Femur (tissue), 1 donor: ENCODE results near the gene GPC4.
A peak's percentile ranks its signal among the peaks of the same experiment; 100 is the strongest.

Experiments
- DNase-seq: peaks from one replicate; pipeline ENCODE4 v3.0.0-alpha.2; 2017

GPC4 gene

GRCh38 chrX:133410550-133410949, 4.7 kb downstream of the GPC4 start:
- no peak for DNase-seq

DNA sequence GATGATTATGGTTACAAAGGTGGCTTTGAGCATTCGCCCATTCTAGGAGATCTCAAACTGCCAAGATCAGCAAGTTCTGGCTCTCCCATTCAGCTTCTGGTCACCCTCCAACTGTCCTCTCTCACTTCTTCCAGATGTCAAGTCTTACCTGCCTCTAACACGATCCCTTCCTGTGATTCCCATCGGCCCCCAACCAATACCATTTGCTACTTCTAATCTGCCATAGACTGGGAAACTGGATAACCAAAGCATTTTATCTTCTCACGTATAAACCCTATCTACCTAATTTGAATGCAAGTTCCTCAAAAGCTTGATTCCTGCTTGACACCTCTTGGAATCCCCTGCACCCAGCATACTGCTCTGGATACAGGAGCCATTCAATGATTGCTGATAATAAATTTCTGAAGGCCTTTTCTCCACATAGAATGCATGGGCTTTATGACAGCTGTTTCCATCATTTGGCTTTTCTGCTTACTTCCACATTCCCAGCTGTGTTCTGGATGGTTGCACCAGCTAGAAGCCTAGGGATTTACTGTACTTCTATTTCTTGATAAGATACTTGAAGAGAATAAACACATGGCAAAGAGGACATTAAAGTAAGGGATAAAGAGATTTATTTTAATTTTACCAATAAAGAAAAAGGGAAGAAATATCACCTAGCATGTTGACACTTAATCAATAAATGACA, 9.6 kb downstream of the GPC4 start:
- no peak for DNase-seq

- no peak for DNase-seq
Observed at GRCh38 chrX:133403984-133404383, 11.3 kb downstream of the GPC4 start.

- no peak for DNase-seq
Observed at GRCh38 chrX:133402830-133403625, 12.3 kb downstream of the GPC4 start.

DNA sequence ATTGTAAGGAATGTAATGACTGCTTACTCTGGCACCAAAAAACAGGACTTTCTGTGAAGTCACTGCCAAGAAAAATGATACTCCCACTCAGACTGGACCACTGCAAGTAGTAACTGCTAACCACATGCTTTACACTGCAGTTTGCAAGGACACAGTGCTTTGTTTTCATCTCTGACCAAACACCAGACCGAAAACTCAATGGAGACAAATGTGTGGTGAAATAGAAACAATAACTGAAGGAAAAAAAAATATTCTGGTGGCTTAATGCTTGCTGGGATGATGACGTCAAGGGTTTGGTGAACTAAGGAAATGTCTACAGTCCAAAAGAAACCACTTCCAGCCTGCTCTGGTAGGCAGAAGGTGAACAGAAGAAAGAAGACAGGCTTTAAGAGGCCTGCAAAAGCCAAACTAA, 13.2 kb downstream of the GPC4 start:
- no peak for DNase-seq

DNA sequence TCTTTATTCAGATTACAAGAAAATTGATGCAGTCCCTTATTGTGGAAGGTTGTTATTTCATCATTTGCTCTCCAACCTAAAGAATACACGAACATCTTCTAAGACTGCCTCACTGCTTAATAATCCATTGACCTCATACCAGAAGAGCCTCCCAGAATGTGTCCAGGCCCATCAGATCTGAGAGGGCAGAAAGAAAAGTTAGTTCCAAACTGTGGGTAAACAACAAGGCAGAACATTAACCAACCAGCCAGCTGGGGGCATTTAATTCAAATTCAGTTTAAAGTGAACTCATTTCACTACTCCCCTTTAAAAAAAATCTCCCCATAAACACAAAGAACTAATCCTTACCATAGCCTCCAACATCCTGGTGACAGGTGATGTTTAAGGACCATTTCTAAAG, 13.8 kb downstream of the GPC4 start:
- DNase-seq = no peak

DNA sequence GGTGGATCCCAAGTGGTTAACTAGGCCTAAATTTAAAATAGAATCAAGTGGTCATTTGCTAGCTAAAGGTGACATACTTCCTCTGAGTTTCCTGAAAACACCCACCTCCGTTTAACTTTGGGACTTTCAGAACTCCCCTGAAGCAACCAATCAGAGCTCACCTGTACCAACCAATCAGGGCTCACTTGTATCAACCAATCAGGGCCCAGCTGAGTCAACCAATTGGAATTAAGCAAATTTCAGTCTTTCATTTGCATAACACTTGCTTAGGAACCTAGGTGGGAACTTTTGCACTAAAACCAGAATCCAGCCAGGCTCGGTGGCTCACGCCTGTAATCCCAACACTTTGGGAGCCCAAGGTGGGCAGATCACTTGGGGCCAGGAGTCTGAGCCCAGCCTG, 15.9 kb downstream of the GPC4 start:
- no peak for DNase-seq

- no peak for DNase-seq
Observed at GRCh38 chrX:133394765-133395164, 20.5 kb downstream of the GPC4 start.

DNA sequence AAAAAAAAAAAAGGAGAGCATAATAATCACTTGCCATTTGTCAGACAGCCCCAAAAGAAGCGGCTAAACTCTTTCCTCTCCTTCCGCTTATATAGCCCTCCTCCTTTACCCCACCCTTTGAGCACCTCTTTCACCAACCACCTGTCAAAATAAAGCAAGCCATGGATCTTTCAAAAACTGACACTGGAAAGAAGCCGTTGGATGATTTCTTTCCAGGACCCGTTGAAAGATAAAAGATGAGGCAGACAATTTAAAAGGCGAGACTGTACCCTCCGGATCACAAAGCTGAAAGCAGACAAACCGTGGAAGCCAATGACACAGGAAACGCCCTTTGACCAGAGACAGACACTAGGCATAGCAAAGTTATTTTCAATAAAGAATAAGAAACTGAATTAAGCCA, 22.6 kb downstream of the GPC4 start:
- DNase-seq = no peak

GRCh38 chrX:133391111-133391510, 24.2 kb downstream of the GPC4 start:
- DNase-seq = no peak

DNA sequence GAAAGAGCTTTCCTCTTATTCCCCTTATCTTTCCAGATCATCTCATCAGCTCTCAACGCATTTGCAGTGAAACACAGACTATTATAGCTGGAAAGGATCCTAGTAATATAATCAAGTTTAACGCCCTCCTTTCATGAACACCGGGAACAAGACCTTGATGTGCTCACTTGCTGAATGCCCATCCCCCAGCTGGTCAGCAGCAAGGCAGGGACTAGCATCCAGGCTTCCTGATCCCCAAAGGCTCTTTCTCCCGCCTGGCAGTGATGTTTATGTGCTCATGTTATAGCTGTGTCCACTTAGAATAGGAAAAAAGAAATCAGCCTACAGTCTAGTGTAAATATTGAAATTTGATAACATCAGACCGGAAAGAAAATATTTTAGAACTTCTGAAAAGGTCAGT, 24.6 kb downstream of the GPC4 start:
- DNase-seq = no peak

DNA sequence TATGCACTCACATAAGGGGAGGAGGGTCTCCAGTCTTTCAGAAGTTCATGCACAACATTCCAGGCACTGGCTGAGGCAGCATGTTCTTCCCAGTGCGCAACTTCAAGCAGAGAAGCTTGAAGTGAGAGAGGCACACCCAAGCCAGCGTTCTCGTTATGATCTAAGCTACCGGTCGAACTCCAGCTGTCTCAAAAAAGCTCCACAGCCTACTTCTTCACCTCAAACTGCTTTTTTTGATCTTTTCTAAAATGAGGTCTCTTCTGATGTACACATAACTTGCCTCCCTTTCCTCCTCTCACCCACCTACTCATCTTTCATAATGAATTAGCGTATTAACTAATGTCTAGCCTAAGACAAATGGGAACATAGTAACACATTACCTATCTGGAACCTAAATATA, 25.3 kb downstream of the GPC4 start:
- no peak for DNase-seq

- DNase-seq = no peak
Observed at GRCh38 chrX:133384454-133384853, 30.8 kb downstream of the GPC4 start.

DNA sequence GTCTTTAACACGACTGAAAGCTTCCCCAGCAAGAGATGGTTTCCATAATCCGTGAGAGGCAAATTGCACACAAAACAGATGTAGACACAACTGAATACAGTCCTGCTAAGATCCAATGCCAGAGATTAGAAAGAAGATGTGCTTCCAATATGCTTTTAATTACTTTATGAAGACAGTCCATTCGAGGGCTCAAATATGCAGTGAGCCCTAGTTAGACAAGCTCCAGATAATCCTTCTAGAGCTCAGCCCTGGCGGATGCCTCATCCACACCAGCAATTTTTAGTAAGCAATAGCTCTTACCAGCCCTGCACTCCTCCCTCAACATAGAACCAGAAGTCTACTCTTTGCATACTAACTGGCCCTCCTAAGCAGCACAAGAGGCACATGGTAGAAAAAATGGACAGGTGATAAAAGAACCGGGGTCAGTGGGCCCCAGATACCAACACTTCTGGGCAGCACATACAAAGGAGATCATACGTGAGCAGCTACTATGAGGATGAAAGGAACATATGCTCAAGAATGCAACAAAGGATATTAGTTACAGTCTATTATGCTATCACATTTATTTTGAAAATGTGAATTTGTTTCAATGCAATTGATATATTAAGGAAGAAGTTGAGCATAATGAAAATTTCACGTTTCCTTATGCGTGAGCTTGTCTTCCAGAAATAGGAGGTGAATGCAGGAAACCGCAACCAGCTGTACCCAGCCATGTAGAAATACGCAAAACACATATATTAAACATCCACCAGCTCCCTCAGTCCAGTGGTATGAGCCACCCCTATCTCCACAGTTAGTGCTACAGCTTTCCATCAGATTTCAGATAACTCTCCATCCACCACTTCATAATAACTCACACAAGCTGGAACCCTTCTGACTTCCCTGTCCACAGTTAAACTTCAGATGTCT, 34.3 kb downstream of the GPC4 start:
- DNase-seq = no peak

GRCh38 chrX:133376422-133376821, 38.9 kb downstream of the GPC4 start:
- no peak for DNase-seq

- peak; percentile 30 for DNase-seq
Observed at GRCh38 chrX:133375615-133376340, 39.5 kb downstream of the GPC4 start.

GRCh38 chrX:133374874-133375387, 40.4 kb downstream of the GPC4 start:
- DNase-seq = no peak

GRCh38 chrX:133373386-133374079, 41.8 kb downstream of the GPC4 start:
- DNase-seq = no peak

DNA sequence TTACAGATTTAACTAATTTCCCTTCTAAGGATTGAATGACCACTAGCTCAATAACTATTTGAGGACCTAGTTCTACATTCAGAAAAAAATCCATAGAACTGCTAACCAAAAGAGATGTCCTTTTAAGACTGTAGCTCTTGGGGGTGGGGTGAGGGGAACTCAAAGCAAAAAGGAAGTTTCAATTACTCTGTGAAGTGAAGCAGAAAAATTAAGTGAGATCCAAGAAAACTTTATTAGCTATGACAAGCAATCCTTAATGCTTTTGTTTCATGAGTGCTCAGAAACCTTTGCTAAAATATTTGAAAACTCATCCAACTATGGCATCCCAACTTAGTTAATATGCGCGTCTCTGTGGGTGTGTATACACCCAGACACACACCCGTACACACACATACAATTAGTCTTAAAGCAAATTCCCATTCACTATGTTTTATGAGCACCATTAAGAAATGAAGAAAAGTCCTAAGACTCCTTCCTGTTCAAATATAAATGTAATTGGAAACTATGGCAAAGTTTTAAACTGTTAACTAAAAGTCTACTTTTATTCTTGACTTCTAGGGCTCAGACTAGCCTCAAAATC, 44.5 kb downstream of the GPC4 start:
- DNase-seq = no peak

GRCh38 chrX:133369065-133369464, 46.2 kb downstream of the GPC4 start:
- DNase-seq = no peak

DNA sequence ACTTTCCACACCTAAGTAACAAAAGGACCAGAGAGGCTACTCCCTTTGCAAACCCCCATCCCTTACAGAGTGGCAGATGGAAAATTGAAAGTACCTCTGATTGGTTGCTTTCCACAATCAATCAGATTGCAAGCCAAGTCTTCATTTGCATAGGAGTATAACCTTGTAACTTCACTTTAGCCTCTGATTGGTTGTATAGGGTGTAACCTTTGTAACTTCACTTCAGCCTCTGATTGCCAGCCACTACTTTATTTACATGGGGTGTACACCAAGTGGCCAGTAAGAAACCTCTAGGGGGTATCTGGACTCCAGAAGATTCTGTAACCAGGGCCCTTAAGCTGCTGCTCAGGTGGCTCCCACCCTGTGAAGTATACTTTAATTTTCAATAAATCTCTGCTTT, 48.6 kb downstream of the GPC4 start:
- no peak for DNase-seq
